ENCODE results near the gene INPP4B.

The INPP4B gene

GRCh38 chr4:142727149-142727548, 119.0 kb downstream of the INPP4B start:
- no peak for DNase-seq (ENCODE audit: low read depth)

GRCh38 chr4:142725886-142726285, 120.2 kb downstream of the INPP4B start:
- no peak for DNase-seq (ENCODE audit: low read depth)

GRCh38 chr4:142721187-142721586, 124.9 kb downstream of the INPP4B start:
- DNase-seq (ENCODE audit: low read depth) = no peak

GRCh38 chr4:142719854-142720541, 126.1 kb downstream of the INPP4B start:
- no peak for DNase-seq (ENCODE audit: low read depth)

GRCh38 chr4:142718981-142719380, 127.1 kb downstream of the INPP4B start:
- no peak for DNase-seq (ENCODE audit: low read depth)

GRCh38 chr4:142715727-142716126, 130.4 kb downstream of the INPP4B start:
- no peak for DNase-seq (ENCODE audit: low read depth)

GRCh38 chr4:142713282-142714030, 132.6 kb downstream of the INPP4B start:
- no peak for DNase-seq (ENCODE audit: low read depth)

- DNase-seq (ENCODE audit: low read depth) = no peak
Observed at GRCh38 chr4:142708231-142708630, 137.9 kb downstream of the INPP4B start.

GRCh38 chr4:142707401-142707800, 138.7 kb downstream of the INPP4B start:
- DNase-seq (ENCODE audit: low read depth) = no peak

GRCh38 chr4:142706381-142706780, 139.7 kb downstream of the INPP4B start:
- no peak for DNase-seq (ENCODE audit: low read depth)

- no peak for DNase-seq (ENCODE audit: low read depth)
Observed at GRCh38 chr4:142705820-142706219, 140.3 kb downstream of the INPP4B start.

GRCh38 chr4:142703694-142704309, 142.3 kb downstream of the INPP4B start:
- DNase-seq (ENCODE audit: low read depth) = no peak

- no peak for DNase-seq (ENCODE audit: low read depth)
Observed at GRCh38 chr4:142701017-142701416, 145.1 kb downstream of the INPP4B start.

GRCh38 chr4:142700531-142700930, 145.6 kb downstream of the INPP4B start:
- DNase-seq (ENCODE audit: low read depth) = no peak

GRCh38 chr4:142698552-142698951, 147.5 kb downstream of the INPP4B start:
- DNase-seq (ENCODE audit: low read depth) = no peak

GRCh38 chr4:142697928-142698327, 148.2 kb downstream of the INPP4B start:
- DNase-seq (ENCODE audit: low read depth) = no peak

- no peak for DNase-seq (ENCODE audit: low read depth)
Observed at GRCh38 chr4:142697320-142697719, 148.8 kb downstream of the INPP4B start.

GRCh38 chr4:142696334-142697122, 149.6 kb downstream of the INPP4B start:
- DNase-seq (ENCODE audit: low read depth) = no peak

GRCh38 chr4:142690406-142691163, 155.5 kb downstream of the INPP4B start:
- DNase-seq (ENCODE audit: low read depth) = no peak

GRCh38 chr4:142687547-142688275, 158.4 kb downstream of the INPP4B start:
- DNase-seq (ENCODE audit: low read depth) = no peak

- no peak for DNase-seq (ENCODE audit: low read depth)
Observed at GRCh38 chr4:142686081-142686480, 160.0 kb downstream of the INPP4B start.
